Breast epithelium (tissue), 4 donors: Measurements from ENCODE around the gene KIAA0319L. TPM values are rescaled to one million over a fixed set of nuclear protein-coding genes. Genes with fewer than 3 reads are reported as not detected.
A peak's percentile ranks its signal among the peaks of the same experiment; 100 is the strongest.

Source experiments
- DNase-seq, 2 donors: peaks; one replicate each; pipeline ENCODE4 v3.0.0-alpha.2; 2019; ENCODE audit warnings: low spot score in 2 of 2
- H3K27ac ChIP-seq, 2 donors: fragments of 200-600 bp; sonication (generic) in 1 of 2; one replicate each; pipeline ENCODE4 v1.5.1; 2016 to 2019; ENCODE audit warnings: mild to moderate bottlenecking in 1 of 2
- H3K27me3 ChIP-seq, 2 donors: fragments of 200-600 bp; sonication (generic) in 1 of 2; one replicate each; pipeline versions ENCODE4 v1.5.1 to v1.6.0; 2017 to 2019; ENCODE audit warnings: control low read depth in 1 of 2, mild to moderate bottlenecking in 1 of 2
- H3K36me3 ChIP-seq: fragments of 200-600 bp; one replicate; pipeline ENCODE4 v1.5.1; 2019
- H3K4me1 ChIP-seq, 2 donors: fragments of 200-600 bp; sonication (generic); one replicate each; pipeline ENCODE4 v1.5.1; 2016 to 2019; ENCODE audit warnings: control low read depth in 1 of 2
- H3K4me3 ChIP-seq, 3 donors: fragments of 200-600 bp; sonication (generic); 1 replicate in 2 of 3; 2 replicates in 1 of 3; pipeline ENCODE4 v1.5.1; 2016 to 2019; ENCODE audit warnings: mild to moderate bottlenecking in 3 of 3, moderate library complexity in 2 of 3
- H3K9me3 ChIP-seq, 2 donors: fragments of 200-600 bp; sonication (generic) in 1 of 2; one replicate each; pipeline ENCODE4 v1.5.1; 2016 to 2019; ENCODE audit warnings: control low read depth in 1 of 2
- CTCF ChIP-seq, 3 donors: fragments of 450-650 bp; IDR thresholded peaks; one replicate each; pipeline ENCODE4 v1.5.1; 2016 to 2017; ENCODE audit warnings: antibody characterized with exemption in 3 of 3, mild to moderate bottlenecking in 3 of 3, moderate library complexity in 3 of 3
- POLR2A ChIP-seq: fragments of 450-650 bp; IDR thresholded peaks from one replicate; pipeline ENCODE4 v1.6.1; 2016; ENCODE audit warnings: antibody characterized with exemption, mild to moderate bottlenecking, moderate library complexity
- POLR2AphosphoS5 ChIP-seq, 3 donors: sonication (generic); formaldehyde crosslinking; IDR thresholded peaks; one replicate each; pipeline ENCODE4 v1.6.1; 2017; ENCODE audit warnings: antibody characterized with exemption in 3 of 3
- intact Hi-C: fragments of 100-400 bp; cut with DNase I; formaldehyde crosslinking; loops from one replicate; pipeline ENCODE4 v1.15.1; 2023; ENCODE audit warnings: low total_unique reads
- total RNA-seq, 3 donors: library from RNA; depleted of rRNA; stranded (reverse); fragments of >200 nt; gene quantifications; one replicate each; pipeline ENCODE4 v1.1.0, GENCODE V29; 2016

KIAA0319L gene
- total RNA-seq, 3 donors from 2014 or later, result 49.0 to 104 (median 103) TPM

GRCh38 chr1:35575416-35575958, 18.3 kb upstream of the KIAA0319L start:
- Histone ChIP-seq H3K27me3 (no peaks in the 10 kb centered on the region), H3K9me3 (no peaks in the 10 kb centered on the region), H3K36me3 (no peaks in the 10 kb centered on the region), H3K4me3 (no peak overlapping the region), H3K4me1 (no peaks in the 10 kb centered on the region), H3K27ac (no peak overlapping the region)
- TF ChIP-seq POLR2AphosphoS5 (IDR thresholded peaks at IDR 0.05), result no peak
- TF ChIP-seq CTCF (IDR thresholded peaks at IDR 0.05), result no peak
- no peak for TF ChIP-seq POLR2A
- peak in 1 of 2 donors; percentile 22 for DNase-seq
- intact Hi-C loops, result no loop called here

DNA sequence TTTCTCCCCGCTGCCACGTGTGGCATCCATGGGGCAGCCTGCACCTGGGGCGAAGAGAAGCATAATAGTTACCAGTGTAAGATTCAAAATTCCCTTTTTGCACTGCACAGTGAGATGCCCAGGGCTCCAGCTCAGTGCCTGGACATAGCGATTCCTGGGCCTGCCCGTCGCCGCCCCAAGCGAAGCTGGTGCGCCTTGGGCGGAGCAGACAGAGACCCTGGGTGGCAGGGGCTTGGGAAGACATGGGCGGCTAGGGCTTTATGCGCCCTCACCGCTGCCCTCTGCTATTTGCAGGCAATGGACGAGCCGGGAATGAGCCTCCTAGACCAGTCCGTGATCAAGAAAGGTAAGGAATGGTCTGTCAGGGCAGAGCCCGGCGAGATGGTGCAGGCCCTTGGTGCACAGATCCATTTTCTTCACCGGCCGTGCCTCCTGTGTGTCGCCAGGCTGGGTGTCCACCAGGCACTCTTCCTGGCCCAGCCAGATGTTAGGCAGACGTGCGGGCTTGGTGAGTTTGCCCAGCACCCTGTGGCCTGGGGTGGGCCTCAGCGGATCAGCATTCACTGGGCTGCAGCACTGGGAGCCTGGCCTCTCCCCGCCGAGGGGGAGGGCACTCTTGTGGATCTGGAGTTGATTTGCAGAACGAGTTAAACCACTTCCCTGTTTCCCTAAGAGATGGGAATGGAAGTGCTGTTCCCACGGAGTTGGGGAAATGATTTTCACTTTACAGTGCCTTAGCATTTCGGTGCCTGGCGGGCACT, 17.6 kb upstream of the KIAA0319L start:
- Histone ChIP-seq H3K27me3 (no peaks in the 10 kb centered on the region), H3K27ac (no peak overlapping the region), H3K9me3 (no peaks in the 10 kb centered on the region), H3K4me3 (no peak overlapping the region), H3K4me1 (no peaks in the 10 kb centered on the region), H3K36me3 (no peaks in the 10 kb centered on the region)
- TF ChIP-seq POLR2A, result no peak
- TF ChIP-seq CTCF (IDR thresholded peaks at IDR 0.05), result no peak
- no peak for TF ChIP-seq POLR2AphosphoS5 (IDR thresholded peaks at IDR 0.05)
- intact Hi-C loops, result loop anchor here (5.0 kb wide), 1 partner anchor 152 kb away; no protein-coding TSS in a partner anchor
- peak in 1 of 2 donors; percentile 37 for DNase-seq

GRCh38 chr1:35574125-35574654, 17.0 kb upstream of the KIAA0319L start:
- H3K4me1 ChIP-seq, result no peaks in the 10 kb centered on the region
- peak in 1 of 2 donors; percentile 42 for DNase-seq
- no peak for TF ChIP-seq CTCF (IDR thresholded peaks at IDR 0.05)
- TF ChIP-seq POLR2A, result no peak
- no peak for TF ChIP-seq POLR2AphosphoS5 (IDR thresholded peaks at IDR 0.05)
- H3K36me3 ChIP-seq, result no peaks in the 10 kb centered on the region
- H3K27ac ChIP-seq, result no peak overlapping the region
- intact Hi-C loops, result loop anchor here (5.0 kb wide), 1 partner anchor 153 kb away; no protein-coding TSS in a partner anchor
- no peaks in the 10 kb centered on the region for H3K9me3 ChIP-seq
- H3K4me3 ChIP-seq, result peak overlapping the region in 1 of 3 donors; percentile 78
- no peaks in the 10 kb centered on the region for H3K27me3 ChIP-seq

- no peaks in the 10 kb centered on the region for H3K27me3 ChIP-seq
- DNase-seq, result no peak
- intact Hi-C loops, result loop anchor here (5.0 kb wide), 1 partner anchor 154 kb away; no protein-coding TSS in a partner anchor
These were observed 16.3 kb upstream of the KIAA0319L start, which contains the start of gene TFAP2E for GRCh38 chr1:35573198-35574124. Gene TFAP2E, plus strand, starts transcription at chr1:35573314. Its CDS starts 264 bp downstream, at chr1:35573578.

More at GRCh38 chr1:35573198-35574124, 16.3 kb upstream of the KIAA0319L start, which contains the start of gene TFAP2E:
- H3K4me1 ChIP-seq, result no peaks in the 10 kb centered on the region
- TF ChIP-seq CTCF (IDR thresholded peaks at IDR 0.05) (no peak), POLR2AphosphoS5 (IDR thresholded peaks at IDR 0.05) (no peak), POLR2A (no peak)
- H3K4me3 ChIP-seq, result peak within 1 kb of the TSS; percentile 31 to 78 (median 59)
- no peaks in the 10 kb centered on the region for H3K36me3 ChIP-seq
- H3K9me3 ChIP-seq, result no peaks in the 10 kb centered on the region
- H3K27ac ChIP-seq, result no peak within 1 kb of the TSS
